Small intestine (tissue), 16 donors: Measurements from ENCODE around the gene TBC1D10B. TPM values are rescaled to one million over a fixed set of nuclear protein-coding genes. Genes with fewer than 3 reads are reported as not detected.

ENCODE experiments used
- DNase-seq, 2 donors: peaks; one replicate each; pipeline versions ENCODE4 v3.0.0 to v3.0.0-alpha.2; 2013
- FAIRE-seq: peaks from 2 replicates; lab custom pipeline; 2012; peaks lifted over from hg19 to GRCh38; lab: Jason Lieb, UNC
- H3K27ac ChIP-seq, 3 donors: one replicate each; pipeline ENCODE4 v1.5.1; 2013; ENCODE audit warnings: low read length in 2 of 3, mild to moderate bottlenecking in 2 of 3, control low read depth in 1 of 3, inconsistent platforms in 1 of 3, low read depth in 1 of 3, moderate library complexity in 1 of 3
- H3K27me3 ChIP-seq, 3 donors: one replicate each; pipeline ENCODE4 v1.6.1; 2013; ENCODE audit warnings: low read length in 3 of 3, inconsistent platforms in 1 of 3; ENCODE audit not compliant: control insufficient read depth in 3 of 3, insufficient read depth in 3 of 3
- H3K36me3 ChIP-seq, 3 donors: one replicate each; pipeline ENCODE4 v1.6.1; 2013; ENCODE audit warnings: low read length in 3 of 3, inconsistent platforms in 1 of 3, low read depth in 1 of 3, mild to moderate bottlenecking in 1 of 3, moderate library complexity in 1 of 3; ENCODE audit not compliant: control insufficient read depth in 3 of 3, insufficient read depth in 2 of 3
- H3K4me1 ChIP-seq, 3 donors: one replicate each; pipeline ENCODE4 v1.6.1; 2013; ENCODE audit warnings: low read length in 2 of 3, inconsistent platforms in 1 of 3, low read depth in 1 of 3, mild to moderate bottlenecking in 1 of 3, moderate library complexity in 1 of 3; ENCODE audit not compliant: control insufficient read depth in 3 of 3, insufficient read depth in 2 of 3
- H3K4me3 ChIP-seq, 3 donors: one replicate each; pipeline ENCODE4 v1.5.1; 2013; ENCODE audit warnings: low read length in 3 of 3, control low read depth in 1 of 3, inconsistent platforms in 1 of 3, low read depth in 1 of 3, mild to moderate bottlenecking in 1 of 3, moderate library complexity in 1 of 3
- H3K9me3 ChIP-seq, 2 donors: one replicate each; pipeline ENCODE4 v1.6.1; 2013; ENCODE audit warnings: low read depth in 1 of 2, low read length in 1 of 2; ENCODE audit not compliant: control insufficient read depth in 2 of 2, insufficient read depth in 1 of 2
- WGBS, 3 donors: extraction: QIAGEN DNeasy Blood & Tissue Kit; methylation state at CpG; one replicate each; pipeline ENCODE4 v1.1.7; 2013; 5-methylcytosine and 5-hydroxymethylcytosine counted together
- long read RNA-seq, 10 donors: transcript quantifications; one replicate each; lab custom pipeline, GENCODE V29; 2026
- polyA plus RNA-seq, 4 donors: library from polyadenylated mRNA; stranded (reverse) in 3 of 4; unstranded in 1 of 4; fragments of 200-250 nt in 3 of 4; fragments of 120-200 nt in 1 of 4; gene quantifications; one replicate each; pipeline versions ENCODE4 v1.2.1 to v1.2.3, GENCODE V29; 2013
- donor health status: healthy with polysubstance abuse.
- donor health status: control.
- donor health status: control.
- donor health status: Bipolar disorder and iron deficiency.
- donor health status: healthy.

Gene TBC1D10B, protein sequence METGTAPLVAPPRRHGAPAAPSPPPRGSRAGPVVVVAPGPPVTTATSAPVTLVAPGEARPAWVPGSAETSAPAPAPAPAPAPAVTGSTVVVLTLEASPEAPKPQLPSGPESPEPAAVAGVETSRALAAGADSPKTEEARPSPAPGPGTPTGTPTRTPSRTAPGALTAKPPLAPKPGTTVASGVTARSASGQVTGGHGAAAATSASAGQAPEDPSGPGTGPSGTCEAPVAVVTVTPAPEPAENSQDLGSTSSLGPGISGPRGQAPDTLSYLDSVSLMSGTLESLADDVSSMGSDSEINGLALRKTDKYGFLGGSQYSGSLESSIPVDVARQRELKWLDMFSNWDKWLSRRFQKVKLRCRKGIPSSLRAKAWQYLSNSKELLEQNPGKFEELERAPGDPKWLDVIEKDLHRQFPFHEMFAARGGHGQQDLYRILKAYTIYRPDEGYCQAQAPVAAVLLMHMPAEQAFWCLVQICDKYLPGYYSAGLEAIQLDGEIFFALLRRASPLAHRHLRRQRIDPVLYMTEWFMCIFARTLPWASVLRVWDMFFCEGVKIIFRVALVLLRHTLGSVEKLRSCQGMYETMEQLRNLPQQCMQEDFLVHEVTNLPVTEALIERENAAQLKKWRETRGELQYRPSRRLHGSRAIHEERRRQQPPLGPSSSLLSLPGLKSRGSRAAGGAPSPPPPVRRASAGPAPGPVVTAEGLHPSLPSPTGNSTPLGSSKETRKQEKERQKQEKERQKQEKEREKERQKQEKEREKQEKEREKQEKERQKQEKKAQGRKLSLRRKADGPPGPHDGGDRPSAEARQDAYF
- polyA plus RNA-seq = 10 to 100 TPM; 30.8 to 46.1 (median 41.9) TPM
- long read RNA-seq, donor 1 = 0 reads
- long read RNA-seq, donor 2, partial matches to known transcripts = 0 of 1 reads
- long read RNA-seq, donor 2, other reads (novel, unspliced or antisense) = 0 of 1 reads
- long read RNA-seq, donor 3, partial matches to known transcripts = 17 of 20 reads
- long read RNA-seq, donor 3, other reads (novel, unspliced or antisense) = 0 of 20 reads
- long read RNA-seq, donor 4 = 0 reads
- long read RNA-seq, donor 5, partial matches to known transcripts = 104 of 386 reads
- long read RNA-seq, donor 5, other reads (novel, unspliced or antisense) = 281 of 386 reads
- long read RNA-seq, donor 6, partial matches to known transcripts = 13 of 16 reads
- long read RNA-seq, donor 6, other reads (novel, unspliced or antisense) = 0 of 16 reads
- long read RNA-seq, donor 7, transcript TBC1D10B-201 (9 exons, 3,350 nt) = major isoform, 7 of 7 reads
- long read RNA-seq, donor 7, partial matches to known transcripts = 0 of 7 reads
- long read RNA-seq, donor 7, other reads (novel, unspliced or antisense) = 0 of 7 reads
- long read RNA-seq, donor 8 = 0 reads
- long read RNA-seq, donor 9, partial matches to known transcripts = 0 of 1 reads
- long read RNA-seq, donor 9, other reads (novel, unspliced or antisense) = 0 of 1 reads
- long read RNA-seq, donor 10, partial matches to known transcripts = 0 of 4 reads
- long read RNA-seq, donor 10, other reads (novel, unspliced or antisense) = 0 of 4 reads

DNA sequence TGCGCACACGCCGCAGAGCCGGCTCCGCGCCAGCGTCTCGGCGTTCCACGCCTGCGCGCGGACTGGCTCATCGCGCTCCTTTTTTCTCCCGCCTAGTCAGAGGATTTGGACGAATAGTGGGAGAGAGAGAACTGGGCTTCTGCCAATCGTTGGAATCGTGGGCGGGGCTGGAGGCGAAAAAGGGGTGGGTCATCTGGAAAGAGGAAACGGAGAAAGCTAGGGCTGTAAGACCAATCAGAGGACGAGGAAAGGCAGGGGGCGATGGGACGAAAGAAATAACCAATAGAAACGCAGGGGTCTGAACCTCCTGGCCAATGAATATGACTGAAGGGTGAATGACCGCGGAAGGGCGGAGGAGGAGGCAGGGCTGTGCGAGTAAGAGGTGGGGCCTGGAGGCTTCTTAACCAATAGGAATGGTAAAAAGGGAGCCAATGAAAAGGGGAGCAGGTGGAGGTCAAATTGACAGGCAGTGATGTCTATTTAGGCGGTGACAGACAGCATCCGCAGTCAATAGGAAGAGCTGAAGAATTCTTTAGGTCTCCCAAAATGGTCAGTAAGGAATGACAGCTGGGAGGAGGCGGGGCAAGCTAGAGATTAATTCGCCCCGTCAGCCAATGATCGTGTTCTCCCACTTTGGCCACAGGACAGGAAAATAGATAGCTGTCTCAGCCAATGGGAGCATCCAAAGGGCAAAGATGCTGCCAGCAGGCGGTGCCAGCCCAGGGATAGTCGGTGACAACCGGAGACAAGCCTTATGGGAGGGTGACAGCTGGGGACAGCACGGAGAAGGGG lies at the start of gene TBC1D10B:
TBC1D10B (minus strand) TSS at position 39 of the 792 bp plus-strand sequence. CDS start 311 bp downstream, outside the sequence.
- peak; percentile 98 for FAIRE-seq
- WGBS, 3 donors = 0 to 1% (median 1%) methylated on average over 40 of the region's 40 CpGs

DNA sequence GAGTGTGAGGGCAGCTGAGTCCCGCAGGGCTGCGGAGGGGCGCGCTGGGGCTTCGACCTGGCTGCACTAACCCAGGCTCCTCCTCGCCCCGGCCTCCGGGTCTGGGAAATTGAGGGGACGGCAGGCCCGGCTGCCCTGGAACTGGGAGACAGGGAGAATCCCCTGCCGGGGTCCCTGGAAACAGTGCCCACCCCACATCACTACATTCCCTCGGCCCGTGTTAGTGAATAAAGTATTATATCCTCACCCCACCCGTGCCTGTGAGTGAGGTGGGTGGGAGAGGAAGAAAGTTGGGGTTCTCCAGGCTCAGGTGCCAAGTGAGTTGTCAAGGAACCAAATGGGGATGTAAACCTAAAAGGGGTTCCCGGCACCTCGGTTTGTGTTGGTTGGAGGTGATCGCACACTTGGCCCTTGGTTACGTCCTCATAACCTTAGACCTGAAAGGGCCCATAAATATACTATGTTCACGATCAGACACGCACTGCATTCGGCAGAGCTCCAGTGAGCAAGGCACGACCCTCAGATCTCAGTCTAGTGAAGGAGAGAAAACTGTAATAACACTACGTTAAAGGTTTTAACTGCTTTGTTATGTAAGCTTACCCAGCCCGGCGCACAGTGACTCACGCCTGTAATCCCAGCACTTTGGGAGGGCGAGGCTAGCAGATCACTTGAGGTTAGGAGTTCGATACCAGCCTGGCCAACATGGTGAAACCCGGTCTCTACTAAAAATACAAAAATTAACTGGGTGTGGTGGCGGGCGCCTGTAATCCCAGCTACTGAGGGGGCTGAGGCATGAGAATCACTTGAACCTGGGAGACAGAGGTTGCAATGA lies 48.3 kb upstream of the TBC1D10B start:
- DNase-seq (no peak), FAIRE-seq (no peak)
- WGBS, 3 donors = 54 to 61% (median 59%) methylated on average over 29 to 31 of the region's 31 CpGs
- peaks cover under 1 to 51% (median 2%) of the 10 kb centered on the region in 3 donors for H3K36me3 ChIP-seq
- H3K4me3 ChIP-seq = peak overlapping the region; percentile 21 to 72 (median 36)
- no peaks in the 10 kb centered on the region for H3K27me3 ChIP-seq
- peaks cover 0 to 8% (median 0%) of the 10 kb centered on the region in 3 donors for H3K4me1 ChIP-seq
- peak overlapping the region; percentile 81 to 90 (median 84) for H3K27ac ChIP-seq
- H3K9me3 ChIP-seq = no peaks in the 10 kb centered on the region

More for the DNA sequence above, at the start of gene TBC1D10B:
- peak; percentile 100 for DNase-seq
- H3K9me3 ChIP-seq = no peaks in the 10 kb centered on the region
- peak within 1 kb of the TSS; percentile 77 to 93 (median 87) for H3K4me3 ChIP-seq
- peak within 1 kb of the TSS; percentile 78 to 89 (median 82) for H3K27ac ChIP-seq
- H3K27me3 ChIP-seq = no peaks in the 10 kb centered on the region
- H3K36me3 ChIP-seq = peaks cover 0 to 15% (median under 1%) of the 10 kb centered on the region in 3 donors
- peaks cover 0 to 10% (median 0%) of the 10 kb centered on the region in 3 donors for H3K4me1 ChIP-seq

DNA sequence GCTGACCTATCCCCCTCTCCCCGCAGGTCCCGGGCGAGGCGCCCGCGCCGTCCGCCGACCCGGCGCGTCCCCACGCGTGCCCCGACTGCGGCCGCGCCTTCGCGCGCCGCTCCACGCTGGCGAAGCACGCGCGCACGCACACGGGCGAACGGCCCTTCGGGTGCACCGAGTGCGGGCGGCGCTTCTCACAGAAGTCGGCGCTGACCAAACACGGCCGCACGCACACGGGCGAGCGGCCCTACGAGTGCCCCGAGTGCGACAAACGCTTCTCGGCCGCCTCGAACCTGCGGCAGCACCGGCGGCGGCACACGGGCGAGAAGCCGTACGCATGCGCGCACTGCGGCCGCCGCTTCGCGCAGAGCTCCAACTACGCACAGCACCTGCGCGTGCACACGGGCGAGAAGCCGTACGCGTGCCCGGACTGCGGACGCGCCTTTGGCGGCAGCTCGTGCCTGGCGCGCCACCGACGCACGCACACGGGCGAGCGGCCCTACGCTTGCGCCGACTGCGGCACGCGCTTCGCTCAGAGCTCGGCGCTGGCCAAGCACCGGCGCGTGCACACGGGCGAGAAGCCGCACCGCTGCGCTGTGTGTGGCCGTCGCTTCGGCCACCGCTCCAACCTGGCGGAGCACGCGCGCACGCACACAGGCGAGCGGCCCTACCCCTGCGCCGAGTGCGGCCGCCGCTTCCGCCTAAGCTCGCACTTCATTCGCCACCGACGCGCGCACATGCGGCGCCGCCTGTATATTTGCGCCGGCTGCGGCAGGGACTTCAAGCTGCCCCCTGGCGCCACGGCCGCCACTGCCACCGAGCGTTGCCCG lies 47.4 kb upstream of the TBC1D10B start:
- peak; percentile 94 to 97 for DNase-seq
- no peak for FAIRE-seq
- no peaks in the 10 kb centered on the region for H3K9me3 ChIP-seq
- H3K4me1 ChIP-seq = peaks cover 0 to 8% (median 0%) of the 10 kb centered on the region in 3 donors
- peaks cover 0 to 46% (median 0%) of the 10 kb centered on the region in 3 donors for H3K36me3 ChIP-seq
- H3K27ac ChIP-seq = peak overlapping the region; percentile 81 to 90 (median 84)
- 0 to 1% (median 1%) methylated on average over 89 to 140 of the region's 140 CpGs for WGBS, 3 donors
- H3K27me3 ChIP-seq = no peaks in the 10 kb centered on the region
- H3K4me3 ChIP-seq = peak overlapping the region; percentile 42 to 72 (median 44)

DNA sequence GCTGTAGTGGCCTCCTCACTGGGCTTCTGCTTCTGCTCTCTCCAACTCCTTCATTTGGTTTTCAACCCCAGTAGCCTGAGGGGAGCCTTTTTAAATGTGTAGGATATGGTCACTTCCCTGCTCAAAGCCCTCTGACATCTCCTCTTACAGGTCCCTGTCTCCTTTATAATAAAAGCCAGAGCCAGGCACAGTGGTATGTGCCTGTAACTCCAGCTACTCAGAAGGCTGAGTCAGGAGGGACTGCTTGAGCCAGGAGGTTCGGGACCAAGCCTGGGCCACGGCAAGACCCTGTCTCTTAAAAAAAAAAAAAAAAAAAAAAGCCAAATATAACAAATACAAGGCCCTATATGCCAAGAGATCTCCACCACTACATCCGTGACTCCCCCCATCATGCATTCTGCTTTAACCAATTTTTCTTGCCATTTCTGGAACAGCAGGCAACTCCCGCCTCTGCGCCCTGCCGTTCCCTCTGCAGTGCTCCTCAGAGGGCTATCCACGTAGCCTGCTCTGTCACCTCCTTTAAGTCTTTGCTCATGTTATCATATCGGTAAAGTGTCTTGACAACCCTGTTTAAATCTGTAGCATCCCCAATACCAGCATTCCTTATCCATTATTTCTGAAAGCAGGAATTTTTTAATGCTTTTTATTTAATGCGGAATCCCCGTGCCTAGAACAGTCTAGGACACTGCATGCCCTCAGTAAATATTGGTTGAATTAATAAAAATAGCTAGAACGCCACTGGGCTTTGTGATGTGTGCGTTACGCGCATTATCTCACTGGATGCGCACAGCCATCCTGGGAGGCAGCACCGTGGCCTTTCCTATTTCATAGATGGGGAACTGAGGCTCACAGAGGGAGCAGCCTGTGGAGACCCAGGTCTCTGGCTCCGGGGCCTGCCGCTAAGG lies 46.6 kb upstream of the TBC1D10B start:
- WGBS, 3 donors = 58 to 67% (median 66%) methylated on average over 17 to 18 of the region's 18 CpGs
- DNase-seq (no peak), FAIRE-seq (no peak)
- H3K36me3 ChIP-seq = peaks cover 0 to 43% (median 0%) of the 10 kb centered on the region in 3 donors
- H3K4me1 ChIP-seq = peaks cover 0 to 8% (median 0%) of the 10 kb centered on the region in 3 donors
- peak overlapping the region in 2 of 3 donors; percentile 84 to 90 for H3K27ac ChIP-seq
- peak overlapping the region; percentile 42 to 72 (median 44) for H3K4me3 ChIP-seq
- H3K9me3 ChIP-seq = no peaks in the 10 kb centered on the region
- no peaks in the 10 kb centered on the region for H3K27me3 ChIP-seq

DNA sequence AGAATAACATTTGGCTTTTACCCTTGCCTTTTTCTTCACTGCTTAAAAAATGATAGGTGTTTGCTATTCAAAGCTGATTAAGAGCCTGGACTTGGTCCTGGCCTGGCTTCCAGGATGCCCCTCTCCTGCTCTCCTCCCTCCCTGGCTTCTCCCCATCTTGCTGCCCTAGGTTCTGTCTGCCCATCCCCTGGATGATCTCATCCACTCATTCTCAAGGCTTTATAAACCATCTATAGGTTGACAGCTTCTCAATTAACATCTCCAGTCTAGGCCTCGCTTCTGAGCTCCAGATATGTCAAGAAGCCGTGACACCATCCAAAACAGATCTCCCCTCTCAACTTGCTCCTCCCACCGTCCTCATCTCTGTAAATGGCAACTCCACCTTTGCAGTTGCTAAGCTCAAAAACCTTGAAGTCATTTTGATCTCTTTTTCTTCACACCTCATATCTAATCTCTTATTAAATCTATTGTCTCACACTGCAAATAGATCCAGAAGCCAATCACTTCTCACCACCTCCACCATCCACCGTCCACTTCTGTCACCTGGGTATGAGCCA lies 45.8 kb upstream of the TBC1D10B start:
- DNase-seq (no peak), FAIRE-seq (no peak)
- no peaks in the 10 kb centered on the region for H3K9me3 ChIP-seq
- no peaks in the 10 kb centered on the region for H3K27me3 ChIP-seq
- H3K36me3 ChIP-seq = peaks cover 0 to 42% (median 0%) of the 10 kb centered on the region in 3 donors
- no peak overlapping the region for H3K27ac ChIP-seq
- peaks cover 0 to 8% (median 0%) of the 10 kb centered on the region in 3 donors for H3K4me1 ChIP-seq
- WGBS, 3 donors = 89 to 91% (median 91%) methylated on average over 4 of the region's 4 CpGs
- H3K4me3 ChIP-seq = no peak overlapping the region
